Measurements from ENCODE around the gene LMO7. TPM values are rescaled to one million over a fixed set of nuclear protein-coding genes. Genes with fewer than 3 reads are reported as not detected.
"Not testable (repeated sequence)": the region's sequence is repeated elsewhere in the genome, so short reads cannot be mapped to it uniquely, and the experiment has no call there.

Gene LMO7
- total and polyA plus RNA-seq, 8 donors, result 17.1 to 214 (median 72.4) TPM

GRCh38 chr13:75779393-75779792 is 143.3 kb downstream of the LMO7 start:
- no peaks in the 10 kb centered on the region for H3K27me3 ChIP-seq
- H3K27ac ChIP-seq, result no peak overlapping the region
- TF ChIP-seq POLR2AphosphoS5 (IDR thresholded peaks at IDR 0.05) (no peak), POLR2A (IDR thresholded peaks at IDR 0.05) (no peak), EP300 (IDR thresholded peaks at IDR 0.05) (no peak), CTCF (IDR thresholded peaks at IDR 0.05) (no peak)
- H3K4me1 ChIP-seq, result peaks cover 3 to 32% (median 6%) of the 10 kb centered on the region in 4 donors
- no peak for DNase-seq
- H3K36me3 ChIP-seq, result peaks cover 0 to 9% (median 2%) of the 10 kb centered on the region in 4 donors
- intact Hi-C loops (cut with DNase I; ENCODE audit: low total_unique reads), result no loop called here
- 90 to 95% (median 91%) methylated on average over 3 of the region's 3 CpGs for WGBS, 5 donors
- H3K9me3 ChIP-seq, result peaks cover 0 to 10% (median 2%) of the 10 kb centered on the region in 4 donors
- no peak overlapping the region for H3K4me3 ChIP-seq

GRCh38 chr13:75780103-75780502 is 144.0 kb downstream of the LMO7 start:
- Histone ChIP-seq H3K9me3 (peaks cover 0 to 10% (median 2%) of the 10 kb centered on the region in 4 donors), H3K4me1 (peaks cover 3 to 35% (median 7%) of the 10 kb centered on the region in 4 donors)
- H3K27ac ChIP-seq; DNase-seq; H3K27me3 ChIP-seq; H3K36me3 ChIP-seq; H3K4me3 ChIP-seq; intact Hi-C loops (cut with DNase I; ENCODE audit: low total_unique reads): not testable (repeated sequence)
- WGBS, 5 donors, result 93 to 95% (median 93%) methylated on average over 5 of the region's 5 CpGs

- H3K4me3 ChIP-seq, result no peak overlapping the region
- TF ChIP-seq CTCF (IDR thresholded peaks at IDR 0.05) (no peak), POLR2A (IDR thresholded peaks at IDR 0.05) (no peak), POLR2AphosphoS5 (IDR thresholded peaks at IDR 0.05) (no peak), EP300 (IDR thresholded peaks at IDR 0.05) (no peak)
- 0 to 89% (median 39%) methylated on average over 1 of the region's 1 CpG for WGBS, 5 donors
- peaks cover 4 to 26% (median 12%) of the 10 kb centered on the region in 4 donors for H3K4me1 ChIP-seq
- H3K9me3 ChIP-seq, result peaks cover 0 to 10% (median 2%) of the 10 kb centered on the region in 4 donors
- H3K27ac ChIP-seq, result no peak overlapping the region
- intact Hi-C loops (cut with DNase I; ENCODE audit: low total_unique reads), result no loop called here
- peaks cover 0 to 9% (median 2%) of the 10 kb centered on the region in 4 donors for H3K36me3 ChIP-seq
- DNase-seq, result no peak
- H3K27me3 ChIP-seq, result no peaks in the 10 kb centered on the region
Observed at GRCh38 chr13:75782985-75783384, 146.9 kb downstream of the LMO7 start.

GRCh38 chr13:75784003-75784402 is 147.9 kb downstream of the LMO7 start:
- Histone ChIP-seq H3K4me3 (no peak overlapping the region), H3K9me3 (peaks cover 0 to 10% (median 2%) of the 10 kb centered on the region in 4 donors), H3K27me3 (no peaks in the 10 kb centered on the region), H3K4me1 (peaks cover 14 to 36% (median 21%) of the 10 kb centered on the region in 4 donors), H3K27ac (no peak overlapping the region), H3K36me3 (peaks cover 0 to 3% (median under 1%) of the 10 kb centered on the region in 4 donors)
- intact Hi-C loops (cut with DNase I; ENCODE audit: low total_unique reads), result no loop called here
- WGBS, 5 donors, result 28 to 47% (median 36%) methylated on average over 3 of the region's 3 CpGs
- TF ChIP-seq POLR2AphosphoS5 (IDR thresholded peaks at IDR 0.05) (no peak), EP300 (IDR thresholded peaks at IDR 0.05) (no peak), POLR2A (IDR thresholded peaks at IDR 0.05) (no peak), CTCF (IDR thresholded peaks at IDR 0.05) (no peak)
- no peak for DNase-seq

GRCh38 chr13:75785130-75785529 is 149.0 kb downstream of the LMO7 start:
- Histone ChIP-seq H3K36me3 (peaks cover 0 to 3% (median 0%) of the 10 kb centered on the region in 4 donors), H3K27me3 (no peaks in the 10 kb centered on the region), H3K9me3 (peaks cover 0 to 5% (median 2%) of the 10 kb centered on the region in 4 donors), H3K27ac (no peak overlapping the region), H3K4me1 (peaks cover 16 to 47% (median 27%) of the 10 kb centered on the region in 4 donors), H3K4me3 (no peak overlapping the region)
- intact Hi-C loops (cut with DNase I; ENCODE audit: low total_unique reads), result no loop called here
- no peak for DNase-seq
- TF ChIP-seq POLR2A (IDR thresholded peaks at IDR 0.05) (no peak), POLR2AphosphoS5 (IDR thresholded peaks at IDR 0.05) (no peak), EP300 (IDR thresholded peaks at IDR 0.05) (no peak), CTCF (IDR thresholded peaks at IDR 0.05) (no peak)

Measured in stomach (tissue), 9 donors.